ENCODE data around the gene ALDH8A1. TPM values are rescaled to one million over a fixed set of nuclear protein-coding genes. Genes with fewer than 3 reads are reported as not detected.

ALDH8A1 gene
- total and polyA plus RNA-seq, 4 donors, result 0.30 to 1.1 (median 0.57) TPM

DNA sequence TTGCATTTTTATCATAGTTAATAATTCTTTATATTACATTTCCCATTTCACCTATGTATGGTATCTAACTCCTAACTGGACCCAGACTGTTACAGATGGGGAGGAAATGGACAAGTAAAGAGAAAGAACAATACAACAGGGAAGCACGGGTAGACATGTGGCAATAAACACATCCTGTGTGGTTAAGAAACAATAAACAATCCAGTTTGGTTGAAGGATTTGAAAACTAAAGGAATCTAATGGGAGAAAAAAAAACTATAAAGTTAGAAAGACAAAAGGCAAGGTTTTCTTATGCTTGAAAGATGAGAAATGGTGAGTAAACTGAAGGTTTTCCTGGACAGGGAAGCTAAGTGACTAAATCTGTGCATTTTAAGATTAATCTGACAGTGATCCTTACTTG, 34.9 kb upstream of the ALDH8A1 start:
- Histone ChIP-seq H3K4me3 (no peak overlapping the region), H3K27me3 (ENCODE audit: control insufficient read depth in 3 of 3, insufficient read depth in 3 of 3, low read length in 2 of 3) (no peaks in the 10 kb centered on the region), H3K4me1 (ENCODE audit: control insufficient read depth in 5 of 5, insufficient read depth in 5 of 5, low read length in 5 of 5) (no peaks in the 10 kb centered on the region), H3K9me3 (ENCODE audit: control insufficient read depth in 4 of 4, insufficient read depth in 3 of 4, low read length in 3 of 4) (no peaks in the 10 kb centered on the region), H3K9ac (ENCODE audit: insufficient read depth in 1 of 2, low read length in 2 of 2) (no peak overlapping the region), H3K36me3 (ENCODE audit: control insufficient read depth in 4 of 4, insufficient read depth in 4 of 4, low read length in 4 of 4) (peaks cover 3 to 24% (median 21%) of the 10 kb centered on the region in 4 donors), H3K27ac (ENCODE audit: low read depth in 1 of 2, low read length in 1 of 2) (no peak overlapping the region)
- TF ChIP-seq CTCF (IDR thresholded peaks at IDR 0.05; ENCODE audit: control extremely low read depth, extremely low read depth), result no peak
- 11 to 36% methylated on average over 1 of the region's 1 CpG for WGBS, 2 donors
- DNase-seq, result no peak
- ATAC-seq (ENCODE audit: insufficient read depth, low FRiP score), result no peak

DNA sequence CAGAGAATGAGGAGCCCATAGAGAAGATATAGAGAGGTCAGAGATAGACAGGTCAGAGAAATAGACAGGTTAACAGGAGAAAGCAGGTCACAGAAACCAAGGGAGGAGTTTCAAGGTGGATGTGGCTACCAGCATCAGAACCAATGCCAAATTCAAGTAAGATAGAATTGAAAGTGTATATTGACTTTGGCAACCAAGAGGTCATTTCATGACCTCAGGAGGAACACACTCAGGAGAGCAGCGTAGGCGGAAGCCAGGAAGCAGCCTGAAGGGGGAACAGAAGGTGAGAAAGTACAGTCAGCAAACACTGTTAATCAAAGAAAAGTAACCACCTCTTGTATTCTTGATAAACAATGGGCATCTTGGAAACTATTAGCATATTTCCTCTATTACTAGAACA, 33.9 kb upstream of the ALDH8A1 start:
- 88 to 98% methylated on average over 2 of the region's 2 CpGs for WGBS, 2 donors
- DNase-seq (no peak), ATAC-seq (ENCODE audit: insufficient read depth, low FRiP score) (no peak)
- H3K27me3 ChIP-seq (ENCODE audit: control insufficient read depth in 3 of 3, insufficient read depth in 3 of 3, low read length in 2 of 3), result no peaks in the 10 kb centered on the region
- no peak for TF ChIP-seq CTCF (IDR thresholded peaks at IDR 0.05; ENCODE audit: control extremely low read depth, extremely low read depth)
- H3K36me3 ChIP-seq (ENCODE audit: control insufficient read depth in 4 of 4, insufficient read depth in 4 of 4, low read length in 4 of 4), result peaks cover 3 to 26% (median 22%) of the 10 kb centered on the region in 4 donors
- H3K9ac ChIP-seq (ENCODE audit: insufficient read depth in 1 of 2, low read length in 2 of 2), result no peak overlapping the region
- H3K9me3 ChIP-seq (ENCODE audit: control insufficient read depth in 4 of 4, insufficient read depth in 3 of 4, low read length in 3 of 4), result no peaks in the 10 kb centered on the region
- H3K4me1 ChIP-seq (ENCODE audit: control insufficient read depth in 5 of 5, insufficient read depth in 5 of 5, low read length in 5 of 5), result no peaks in the 10 kb centered on the region
- no peak overlapping the region for H3K4me3 ChIP-seq
- H3K27ac ChIP-seq (ENCODE audit: low read depth in 1 of 2, low read length in 1 of 2), result no peak overlapping the region

GRCh38 chr6:134982161-134982560, 32.3 kb upstream of the ALDH8A1 start:
- peaks cover 3 to 29% (median 24%) of the 10 kb centered on the region in 4 donors for H3K36me3 ChIP-seq (ENCODE audit: control insufficient read depth in 4 of 4, insufficient read depth in 4 of 4, low read length in 4 of 4)
- H3K9ac ChIP-seq (ENCODE audit: insufficient read depth in 1 of 2, low read length in 2 of 2), result no peak overlapping the region
- no peak overlapping the region for H3K4me3 ChIP-seq
- 81 to 93% methylated on average over 3 of the region's 3 CpGs for WGBS, 2 donors
- ATAC-seq (ENCODE audit: insufficient read depth, low FRiP score), result no peak
- no peak overlapping the region for H3K27ac ChIP-seq (ENCODE audit: low read depth in 1 of 2, low read length in 1 of 2)
- H3K9me3 ChIP-seq (ENCODE audit: control insufficient read depth in 4 of 4, insufficient read depth in 3 of 4, low read length in 3 of 4), result no peaks in the 10 kb centered on the region
- H3K4me1 ChIP-seq (ENCODE audit: control insufficient read depth in 5 of 5, insufficient read depth in 5 of 5, low read length in 5 of 5), result no peaks in the 10 kb centered on the region
- TF ChIP-seq CTCF (IDR thresholded peaks at IDR 0.05; ENCODE audit: control extremely low read depth, extremely low read depth), result no peak
- DNase-seq, result no peak
- no peaks in the 10 kb centered on the region for H3K27me3 ChIP-seq (ENCODE audit: control insufficient read depth in 3 of 3, insufficient read depth in 3 of 3, low read length in 2 of 3)

DNA sequence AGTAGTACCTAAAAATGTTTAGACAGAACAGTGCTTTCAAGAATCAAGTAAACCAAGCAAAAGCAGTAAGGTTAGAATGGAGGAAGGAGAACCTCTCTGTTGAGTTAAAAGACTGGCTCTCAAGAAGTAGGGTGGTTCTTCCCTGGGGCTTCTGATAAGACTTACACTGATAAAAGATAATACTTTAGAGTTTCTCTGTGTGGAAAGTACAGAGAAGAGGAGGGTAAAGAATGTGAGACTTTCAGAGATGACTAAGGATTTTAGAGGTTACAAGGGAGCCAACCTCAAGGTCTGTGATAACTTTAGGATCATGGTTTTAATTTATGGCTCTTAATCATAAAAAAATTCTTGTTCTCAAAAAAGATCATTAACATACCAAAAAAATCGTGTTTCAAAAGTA, 30.9 kb upstream of the ALDH8A1 start:
- H3K36me3 ChIP-seq (ENCODE audit: control insufficient read depth in 4 of 4, insufficient read depth in 4 of 4, low read length in 4 of 4), result peaks cover 3 to 37% (median 24%) of the 10 kb centered on the region in 4 donors

More for the DNA sequence above, 30.9 kb upstream of the ALDH8A1 start:
- H3K4me1 ChIP-seq (ENCODE audit: control insufficient read depth in 5 of 5, insufficient read depth in 5 of 5, low read length in 5 of 5), result no peaks in the 10 kb centered on the region
- ATAC-seq (ENCODE audit: insufficient read depth, low FRiP score) (no peak), DNase-seq (no peak)
- H3K4me3 ChIP-seq, result no peak overlapping the region
- 61 to 63% methylated on average over 1 of the region's 1 CpG for WGBS, 2 donors
- no peaks in the 10 kb centered on the region for H3K27me3 ChIP-seq (ENCODE audit: control insufficient read depth in 3 of 3, insufficient read depth in 3 of 3, low read length in 2 of 3)
- H3K9ac ChIP-seq (ENCODE audit: insufficient read depth in 1 of 2, low read length in 2 of 2), result no peak overlapping the region
- no peak for TF ChIP-seq CTCF (IDR thresholded peaks at IDR 0.05; ENCODE audit: control extremely low read depth, extremely low read depth)
- no peaks in the 10 kb centered on the region for H3K9me3 ChIP-seq (ENCODE audit: control insufficient read depth in 4 of 4, insufficient read depth in 3 of 4, low read length in 3 of 4)
- H3K27ac ChIP-seq (ENCODE audit: low read depth in 1 of 2, low read length in 1 of 2), result no peak overlapping the region
